Measurements from ENCODE around the gene FAM117A. TPM values are rescaled to one million over a fixed set of nuclear protein-coding genes. Genes with fewer than 3 reads are reported as not detected.

FAM117A gene
- total and polyA plus RNA-seq, 2 donors (not counting 3 experiments of a cell fraction or from before 2014, with no cell fraction given): 12.2 to 24.1 TPM

- no peak overlapping the region for H3K4me3 ChIP-seq (replicated peaks in 1 of 3; ENCODE audit: insufficient read depth in 1 of 3, low read depth in 1 of 3, low read length in 3 of 3)
- no peak for TF ChIP-seq MYC (IDR thresholded peaks at IDR 0.05; ENCODE audit: low read depth, low read length)
- TF ChIP-seq CTCF (IDR thresholded peaks at IDR 0.05; ENCODE audit: extremely low read depth in 1 of 2, insufficient read depth in 1 of 2, low read depth in 1 of 2, low read length in 2 of 2): no peak
- no peak for TF ChIP-seq POLR2A (IDR thresholded peaks at IDR 0.05; ENCODE audit: low read depth, low read length)
- no peak for TF ChIP-seq JUN (IDR thresholded peaks at IDR 0.05; ENCODE audit: borderline replicate concordance, insufficient read depth, insufficient read length, low read depth)
- no peak for TF ChIP-seq EZH2 (IDR thresholded peaks at IDR 0.05; ENCODE audit: borderline replicate concordance, low read depth, low read length, severe bottlenecking)
- no peak for TF ChIP-seq FOS (IDR thresholded peaks at IDR 0.05; ENCODE audit: borderline replicate concordance, insufficient read depth, low read length)
- TF ChIP-seq GATA2 (IDR thresholded peaks at IDR 0.05; ENCODE audit: insufficient read depth, insufficient read length, low read depth, low read length): no peak
- no peak for TF ChIP-seq POLR2AphosphoS5 (IDR thresholded peaks at IDR 0.05; ENCODE audit: insufficient read depth, low read depth, low read length)
- no peak for TF ChIP-seq MAX (IDR thresholded peaks at IDR 0.05; ENCODE audit: insufficient read depth, insufficient read length)
- H2AFZ ChIP-seq (ENCODE audit: low read depth, low read length): no peak overlapping the region
- FAIRE-seq (no peak), DNase-seq (ENCODE audit: low read depth, low spot score) (no peak)
- ChIA-PET CTCF (interaction anchor here (0.6 to 1.5 kb wide), 6 partner anchors 14 to 242 kb away, joined by 3 to 5 read pairs (median 3); partner anchors contain the start of gene SLC35B1), POLR2A (interaction anchor here (0.5 to 0.7 kb wide), 2 partner anchors 10 to 62 kb away, joined by 3 read pairs; partner anchors contain the start of gene KAT7)
- no peaks in the 10 kb centered on the region for H3K9me3 ChIP-seq (replicated peaks; ENCODE audit: control insufficient read depth, insufficient read depth, low read length)
- H3K27ac ChIP-seq (ENCODE audit: insufficient read depth, low read depth, low read length): no peak overlapping the region
- H4K20me1 ChIP-seq (replicated peaks; ENCODE audit: control insufficient read depth, extremely low read depth, insufficient read depth, low read length): peaks cover 3% of the 10 kb centered on the region
- no peak overlapping the region for H3K9ac ChIP-seq (replicated peaks; ENCODE audit: extremely low read depth, insufficient read depth, low read length)
- no peaks in the 10 kb centered on the region for H3K9me1 ChIP-seq (replicated peaks; ENCODE audit: control insufficient read depth, extremely low read depth, insufficient read depth, low read length)
- intact Hi-C loops (cut with micrococcal nuclease) (no loop called here), dilution Hi-C loops (cut with MboI; ENCODE audit: extremely low pct_ligation_motif_present, low sequenced_read_pairs) (no loop called here)
- H3K4me2 ChIP-seq (ENCODE audit: insufficient read depth, low read length): no peak overlapping the region
- no TSS peak for BruUV-seq (replicated peaks)
- no peaks in the 10 kb centered on the region for H3K27me3 ChIP-seq (ENCODE audit: control insufficient read depth in 2 of 2, insufficient read depth in 2 of 2, low read length in 2 of 2)
- peaks cover 10 to 12% of the 10 kb centered on the region in 2 experiments for H3K36me3 ChIP-seq (ENCODE audit: control insufficient read depth in 2 of 2, extremely low read depth in 1 of 2, insufficient read depth in 2 of 2, low read length in 2 of 2)
- peaks cover 46% of the 10 kb centered on the region for H3K79me2 ChIP-seq (ENCODE audit: control insufficient read depth, insufficient read depth, low read length)
- no peaks in the 10 kb centered on the region for H3K4me1 ChIP-seq (ENCODE audit: control insufficient read depth, extremely low read depth, insufficient read depth, low read length)
Measured at GRCh38 chr17:49798738-49799137, 34.8 kb upstream of the FAM117A start.

All from endothelial cell of umbilical vein (primary cell).